Kidney tubule cell (primary cell): ENCODE results near the gene AGO3.
A peak's percentile ranks its signal among the peaks of the same experiment; 100 is the strongest.

ENCODE experiments used
- DNase-seq: peaks from one replicate; pipeline ENCODE4 v3.0.0-alpha.2; 2018; ENCODE audit warnings: low spot score

The AGO3 gene

GRCh38 chr1:36096500-36097432 lies 165.9 kb downstream of the AGO3 start:
- DNase-seq: peak; percentile 20

GRCh38 chr1:36097693-36098585 lies 167.0 kb downstream of the AGO3 start:
- no peak for DNase-seq

- DNase-seq: no peak
Measured at GRCh38 chr1:36098650-36099365, 167.9 kb downstream of the AGO3 start.

GRCh38 chr1:36099681-36100341 lies 168.9 kb downstream of the AGO3 start:
- peak; percentile 80 for DNase-seq

- DNase-seq: no peak
Measured at GRCh38 chr1:36100376-36100775, 169.5 kb downstream of the AGO3 start.

- DNase-seq: no peak
Measured at GRCh38 chr1:36101546-36101945, 170.6 kb downstream of the AGO3 start.

- DNase-seq: no peak
Measured at GRCh38 chr1:36106269-36106668, 175.4 kb downstream of the AGO3 start.

- DNase-seq: no peak
Measured at GRCh38 chr1:36107394-36107793, 176.5 kb downstream of the AGO3 start.

- DNase-seq: no peak
Measured at GRCh38 chr1:36108314-36108713, 177.4 kb downstream of the AGO3 start.

GRCh38 chr1:36109041-36109679 lies 178.3 kb downstream of the AGO3 start:
- peak; percentile 85 for DNase-seq

- no peak for DNase-seq
Measured at GRCh38 chr1:36111151-36111550, 180.2 kb downstream of the AGO3 start.

- DNase-seq: no peak
Measured at GRCh38 chr1:36112823-36113222, 181.9 kb downstream of the AGO3 start.

- no peak for DNase-seq
Measured at GRCh38 chr1:36114371-36114770, 183.5 kb downstream of the AGO3 start.

- no peak for DNase-seq
Measured at GRCh38 chr1:36115200-36115669, 184.3 kb downstream of the AGO3 start.

- DNase-seq: no peak
Measured at GRCh38 chr1:36115931-36116330, 185.0 kb downstream of the AGO3 start.

GRCh38 chr1:36116901-36117300 lies 186.0 kb downstream of the AGO3 start:
- DNase-seq: no peak

- no peak for DNase-seq
Measured at GRCh38 chr1:36118447-36119204, 187.7 kb downstream of the AGO3 start.

GRCh38 chr1:36119456-36119855 lies 188.6 kb downstream of the AGO3 start:
- DNase-seq: no peak
